ENCODE data around the gene GABRB3.

The GABRB3 gene

DNA sequence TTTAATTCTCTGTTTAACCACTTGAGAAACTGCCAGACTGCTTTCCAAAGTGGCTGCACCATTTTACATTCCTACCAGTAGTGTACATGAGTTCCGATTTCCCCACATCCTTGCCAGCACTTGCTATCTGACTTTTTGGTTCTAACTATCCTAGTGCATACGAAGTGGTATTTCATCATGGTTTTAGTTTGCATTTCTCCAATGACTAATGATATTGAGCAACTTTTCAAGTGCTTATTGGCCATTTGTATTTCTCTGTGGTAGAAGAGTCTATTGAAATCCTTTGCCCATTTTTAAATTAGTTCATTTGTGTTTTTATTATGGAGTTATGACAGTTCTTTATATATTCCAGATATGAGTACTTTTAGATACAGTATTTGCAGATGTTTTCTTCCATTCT is 247.8 kb downstream of the GABRB3 start:
- DNase-seq: no peak

DNA sequence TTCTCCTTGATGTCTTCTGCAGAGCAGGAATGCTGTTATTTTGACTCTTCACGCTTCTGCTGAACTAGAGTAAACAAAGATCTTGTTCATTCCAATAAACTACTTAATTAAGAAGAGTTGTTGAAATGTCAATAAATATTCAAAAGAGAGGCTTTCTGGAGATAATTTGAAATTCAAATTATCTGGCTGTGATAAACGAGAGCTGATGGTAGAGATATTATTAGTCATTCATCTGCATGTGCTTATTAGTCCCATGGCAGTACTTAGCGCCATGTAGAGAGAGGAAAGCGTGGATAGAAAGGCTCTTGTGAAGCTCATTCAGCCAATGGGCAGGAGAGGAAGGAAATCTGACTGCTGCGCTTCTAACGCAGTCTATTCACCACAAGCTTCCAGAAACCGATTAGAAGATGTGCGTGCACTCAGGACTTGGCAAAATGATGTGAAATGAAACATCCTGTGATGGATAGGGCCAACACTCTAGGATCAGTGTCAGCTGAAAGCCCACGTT is 251.1 kb downstream of the GABRB3 start:
- no peak for DNase-seq

DNA sequence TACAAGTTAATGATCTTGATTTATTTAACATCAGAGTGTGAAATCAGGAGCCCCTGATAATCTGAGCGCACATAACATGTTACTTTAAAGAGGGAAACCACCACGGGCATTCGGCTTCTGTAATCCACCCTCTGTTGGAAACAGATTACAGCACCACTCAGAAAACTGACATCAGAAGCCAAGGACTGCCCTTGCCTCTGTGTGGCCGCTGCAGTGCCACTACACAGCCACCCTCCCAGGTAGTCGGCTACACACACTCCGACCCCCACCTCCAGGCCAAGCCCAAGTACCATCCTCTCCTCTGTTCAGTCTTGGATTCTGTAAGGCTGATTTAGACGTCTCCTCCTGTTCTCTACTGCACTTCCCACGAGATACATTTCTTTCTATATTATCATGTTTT is 251.7 kb downstream of the GABRB3 start:
- DNase-seq: no peak

DNA sequence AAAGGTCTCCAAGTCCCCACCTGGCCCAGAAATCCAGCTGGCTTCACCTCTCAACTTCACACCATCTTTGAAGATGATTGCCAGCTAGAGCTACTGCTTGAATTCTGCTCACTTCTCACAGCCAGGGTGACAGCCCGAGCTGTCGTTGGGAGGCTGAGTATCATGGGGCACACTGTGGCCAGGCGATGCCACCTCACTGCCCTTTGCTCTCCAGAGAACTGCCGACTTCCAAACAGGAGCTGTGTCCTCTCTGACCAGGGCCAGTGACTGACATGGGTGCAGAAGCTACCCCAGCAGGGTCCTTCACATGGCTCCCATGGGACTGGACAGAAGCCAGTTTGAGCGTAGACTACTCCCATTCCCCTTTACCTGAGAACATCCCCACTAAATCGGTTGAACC is 254.0 kb downstream of the GABRB3 start:
- no peak for DNase-seq

DNA sequence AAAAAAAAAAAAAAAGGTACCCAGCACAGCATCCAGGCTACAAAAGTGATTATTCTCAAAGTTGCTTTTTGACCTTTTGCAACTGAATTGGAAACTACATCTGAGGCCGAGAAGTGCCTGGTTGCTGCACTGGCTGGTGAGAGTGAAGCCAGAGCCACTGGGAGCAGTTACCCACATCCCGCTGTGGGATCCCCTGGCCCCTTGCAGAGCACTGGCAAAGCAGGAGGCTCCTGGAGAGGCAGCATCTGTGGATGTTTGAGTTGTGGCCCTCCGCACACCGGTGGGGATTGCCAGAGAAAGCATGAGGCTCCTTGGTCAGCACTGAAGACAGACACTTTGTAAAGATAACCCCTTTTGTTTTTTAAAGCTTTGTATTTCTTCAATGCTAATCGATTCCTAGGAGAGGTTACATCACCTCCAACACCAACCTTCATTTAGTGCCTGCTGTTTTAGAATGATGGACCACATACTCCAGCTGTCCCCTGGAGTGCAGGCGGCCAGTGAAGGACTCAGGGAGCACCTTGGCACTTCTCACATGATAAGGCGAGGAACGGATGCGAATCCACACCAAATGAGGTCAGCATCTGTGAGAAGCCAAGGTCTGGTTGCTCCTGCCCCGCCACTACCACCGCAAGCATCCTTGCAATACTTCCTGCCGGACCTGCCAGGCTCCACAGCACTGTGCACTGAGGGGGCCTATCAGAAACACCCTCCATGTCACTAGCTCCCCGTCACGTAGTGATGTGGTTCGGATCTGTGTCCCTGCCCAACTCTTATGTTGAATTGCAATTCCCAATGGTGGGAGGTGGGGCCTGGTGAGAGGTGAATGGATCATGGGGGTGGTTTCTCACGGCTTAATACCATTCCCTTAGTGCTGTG is 256.5 kb downstream of the GABRB3 start:
- DNase-seq: no peak

DNA sequence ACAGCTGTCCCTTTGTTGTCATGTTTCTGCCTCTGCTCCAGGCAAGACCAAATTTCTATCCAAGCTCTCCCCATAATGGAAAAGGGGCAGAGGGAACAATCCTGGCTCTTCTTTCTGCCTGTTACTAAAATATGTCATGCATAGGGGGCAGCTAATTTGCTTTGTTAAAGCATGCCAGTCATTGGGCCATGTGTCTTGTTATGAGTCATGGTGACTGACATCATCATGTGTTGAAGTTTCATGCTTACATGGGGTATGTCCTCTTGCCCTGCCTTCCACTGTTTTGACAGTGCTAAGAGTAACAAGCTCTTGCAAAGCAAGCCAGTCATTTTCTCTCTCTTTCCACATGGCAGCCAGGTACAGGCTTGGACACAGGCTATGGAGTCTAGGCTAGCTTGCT is 268.9 kb downstream of the GABRB3 start:
- DNase-seq: no peak

Data from NCI-H2171 (cell line).